CD1c-positive myeloid dendritic cell (primary cell): ENCODE measurements around the gene METTL23.
"Not testable (repeated sequence)": the region's sequence is repeated elsewhere in the genome, so short reads cannot be mapped to it uniquely, and the experiment has no call there.

Experiments
- DNase-seq: peaks from one replicate; pipeline ENCODE4 v3.0.0-alpha.2; 2016; ENCODE audit errors: extremely low spot score

METTL23 gene

GRCh38 chr17:76695059-76695831, 31.4 kb upstream of the METTL23 start:
- DNase-seq = no peak

- DNase-seq = no peak
These were observed 29.6 kb upstream of the METTL23 start for GRCh38 chr17:76696763-76697701.

- no peak for DNase-seq
These were observed 28.8 kb upstream of the METTL23 start for GRCh38 chr17:76697702-76698465.

- not testable (repeated sequence) for DNase-seq
These were observed 28.1 kb upstream of the METTL23 start for GRCh38 chr17:76698466-76698977.

DNA sequence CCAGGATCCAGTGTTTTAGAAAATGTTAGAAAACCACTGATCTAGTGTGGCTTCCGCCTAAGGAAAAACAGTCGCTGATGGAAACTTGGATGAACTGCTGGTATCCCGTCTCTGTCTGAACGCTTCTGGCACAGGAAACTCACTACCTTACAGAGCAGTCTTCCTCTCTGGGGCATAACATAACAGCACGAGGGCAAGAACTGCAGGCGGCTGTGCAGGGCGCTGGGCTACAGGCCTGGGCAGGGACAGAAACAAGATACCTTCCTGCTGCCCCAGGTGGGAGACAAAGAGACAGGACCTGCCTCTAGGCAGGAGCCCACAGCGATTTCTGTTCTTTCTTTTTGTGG, 26.4 kb upstream of the METTL23 start:
- DNase-seq = no peak

- DNase-seq = no peak
These were observed 25.8 kb upstream of the METTL23 start for GRCh38 chr17:76700617-76701470.

DNA sequence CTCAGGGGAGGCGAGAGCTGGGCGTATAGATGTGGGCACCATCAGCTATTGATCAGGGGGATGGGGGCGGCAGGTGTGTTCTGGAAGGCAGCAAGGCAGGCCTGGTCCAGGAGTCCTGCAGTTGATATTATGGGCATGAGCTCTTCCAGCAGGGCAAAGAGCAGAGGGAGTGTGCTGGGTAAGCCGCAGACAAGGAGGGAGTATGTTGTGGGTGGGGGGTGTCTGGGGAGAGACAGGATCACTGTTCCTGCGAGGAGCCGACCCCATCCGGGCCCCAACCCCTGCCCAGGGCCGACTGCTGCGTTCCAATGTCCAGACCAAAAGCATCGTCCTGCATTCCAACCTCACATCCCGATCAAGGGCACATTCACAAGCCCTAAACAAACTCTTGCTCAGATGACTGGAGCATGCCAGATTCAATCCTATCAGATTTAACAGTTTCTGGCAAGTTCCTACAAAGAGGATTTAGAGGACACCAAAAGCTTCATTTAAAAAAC, 25.1 kb upstream of the METTL23 start:
- no peak for DNase-seq

- DNase-seq = no peak
These were observed 24.6 kb upstream of the METTL23 start for GRCh38 chr17:76702076-76702475.

DNA sequence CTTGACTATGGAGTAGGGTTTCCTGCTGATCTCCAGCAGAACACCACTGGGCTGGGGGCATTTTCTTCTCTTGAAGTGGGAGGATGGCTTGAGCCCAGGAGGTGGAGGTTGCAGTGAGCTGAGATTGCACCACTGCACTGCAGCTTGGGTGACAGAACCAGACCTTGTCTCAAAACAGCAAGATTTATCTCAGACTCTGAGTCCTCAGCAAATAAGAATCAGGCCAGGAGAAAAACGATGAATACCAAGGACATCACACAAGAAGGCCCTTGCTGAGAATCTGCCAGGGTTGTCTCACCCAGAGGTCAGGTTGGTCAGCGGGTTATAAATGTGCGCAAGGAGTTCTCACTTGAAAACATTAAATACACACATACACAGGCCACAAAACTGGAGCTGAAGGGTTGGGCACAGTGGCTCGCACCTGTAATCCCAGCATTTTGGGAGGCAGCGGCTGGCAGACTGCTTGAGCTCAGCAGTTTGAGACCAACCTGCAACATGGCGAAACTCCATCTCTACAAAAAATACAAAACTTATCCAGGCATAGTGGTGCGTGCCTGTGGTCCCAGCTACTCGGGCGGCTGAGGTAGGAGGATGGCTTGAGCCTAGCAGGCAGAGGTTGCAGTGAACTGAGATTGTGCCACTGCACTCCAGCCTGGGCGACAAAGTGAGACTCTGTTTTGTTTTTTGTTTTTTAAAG, 23.6 kb upstream of the METTL23 start:
- DNase-seq = no peak

GRCh38 chr17:76704805-76705204, 21.8 kb upstream of the METTL23 start:
- DNase-seq = no peak

GRCh38 chr17:76706817-76707216, 19.8 kb upstream of the METTL23 start:
- no peak for DNase-seq

DNA sequence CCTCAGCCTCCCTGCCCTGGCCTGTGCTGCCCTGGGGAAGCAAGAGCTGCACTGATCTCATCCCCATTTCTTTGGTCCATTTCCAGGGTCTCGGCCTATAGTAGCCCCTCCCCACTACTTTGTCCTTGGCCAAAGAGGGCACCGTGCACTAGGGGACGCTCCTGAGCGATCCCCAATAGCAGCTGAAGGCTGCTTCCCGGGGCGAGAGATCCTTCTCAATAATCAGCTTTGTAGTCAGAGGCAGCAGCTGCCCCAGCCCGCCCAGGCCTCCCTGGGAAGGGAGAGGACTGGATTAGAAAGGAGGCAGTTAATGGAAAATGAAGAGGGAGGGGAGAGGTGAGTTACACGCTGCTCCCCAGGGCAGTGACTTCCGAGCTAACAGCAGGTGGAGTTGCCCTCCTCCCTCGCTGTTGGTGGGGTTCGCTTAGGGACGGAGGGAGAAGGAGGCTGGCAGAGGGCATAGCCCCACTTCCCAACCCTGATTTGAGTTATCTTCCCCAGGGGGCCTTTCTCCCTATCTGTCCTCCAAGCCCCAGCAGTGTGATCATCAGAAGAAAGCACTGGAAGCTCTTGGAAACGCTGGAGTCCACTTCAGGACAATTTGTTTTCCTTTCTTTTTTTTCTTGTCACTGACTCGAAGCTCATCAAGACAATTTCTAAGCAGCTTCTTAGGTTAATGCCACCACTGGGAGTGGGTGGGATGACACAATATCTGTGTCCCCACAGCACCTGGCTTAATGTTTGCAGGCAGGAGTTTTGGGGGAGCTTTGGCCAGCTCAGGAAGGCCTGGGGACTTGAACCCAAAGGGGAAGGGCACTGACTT, 18.4 kb upstream of the METTL23 start:
- no peak for DNase-seq

GRCh38 chr17:76709077-76709950, 17.3 kb upstream of the METTL23 start:
- DNase-seq = no peak

DNA sequence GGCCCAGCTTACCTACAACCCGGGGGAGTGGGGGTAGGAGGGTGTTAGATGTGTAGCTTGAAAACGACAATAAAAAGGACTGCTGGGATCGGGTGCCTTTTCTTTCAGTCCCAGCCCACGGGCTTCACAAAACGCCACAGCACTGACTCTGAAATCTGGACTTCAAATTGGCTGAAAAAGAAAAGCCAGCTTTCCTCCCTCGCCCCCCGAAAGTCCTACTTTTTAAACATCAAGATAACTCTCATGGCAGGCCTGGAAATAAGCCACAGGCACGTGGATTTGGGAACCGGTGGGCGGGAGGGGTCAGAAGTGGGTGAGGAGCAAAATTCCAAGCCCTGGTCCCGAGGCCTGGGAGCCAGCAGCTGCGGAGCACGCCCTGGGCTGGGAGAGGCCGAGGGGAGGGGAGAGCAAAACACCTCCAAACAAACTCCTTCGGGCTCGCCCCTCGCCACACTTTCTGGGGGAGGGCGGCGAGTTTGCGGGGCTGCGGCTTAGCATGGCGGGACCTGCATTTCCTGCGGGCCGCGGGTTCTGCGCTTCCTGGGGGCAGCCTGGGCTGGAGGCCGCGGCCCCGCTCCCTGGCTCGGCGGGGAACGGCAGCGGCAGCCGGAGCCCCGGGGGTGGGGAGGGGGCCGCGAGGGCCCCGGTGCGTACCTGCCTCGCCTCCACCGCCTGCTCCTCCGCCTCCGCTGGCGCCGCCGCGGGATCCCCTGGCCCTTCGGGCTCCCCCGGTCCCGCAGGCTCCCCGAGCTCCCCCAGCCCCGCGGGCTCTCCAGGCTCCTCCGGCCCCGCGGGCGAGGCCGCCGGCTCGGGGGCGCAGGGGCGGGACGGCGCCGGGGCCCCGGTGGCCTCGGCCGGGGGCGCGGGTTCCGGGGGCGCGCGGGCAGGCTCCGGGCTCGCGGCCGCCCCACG, 16.4 kb upstream of the METTL23 start:
- not testable (repeated sequence) for DNase-seq

DNA sequence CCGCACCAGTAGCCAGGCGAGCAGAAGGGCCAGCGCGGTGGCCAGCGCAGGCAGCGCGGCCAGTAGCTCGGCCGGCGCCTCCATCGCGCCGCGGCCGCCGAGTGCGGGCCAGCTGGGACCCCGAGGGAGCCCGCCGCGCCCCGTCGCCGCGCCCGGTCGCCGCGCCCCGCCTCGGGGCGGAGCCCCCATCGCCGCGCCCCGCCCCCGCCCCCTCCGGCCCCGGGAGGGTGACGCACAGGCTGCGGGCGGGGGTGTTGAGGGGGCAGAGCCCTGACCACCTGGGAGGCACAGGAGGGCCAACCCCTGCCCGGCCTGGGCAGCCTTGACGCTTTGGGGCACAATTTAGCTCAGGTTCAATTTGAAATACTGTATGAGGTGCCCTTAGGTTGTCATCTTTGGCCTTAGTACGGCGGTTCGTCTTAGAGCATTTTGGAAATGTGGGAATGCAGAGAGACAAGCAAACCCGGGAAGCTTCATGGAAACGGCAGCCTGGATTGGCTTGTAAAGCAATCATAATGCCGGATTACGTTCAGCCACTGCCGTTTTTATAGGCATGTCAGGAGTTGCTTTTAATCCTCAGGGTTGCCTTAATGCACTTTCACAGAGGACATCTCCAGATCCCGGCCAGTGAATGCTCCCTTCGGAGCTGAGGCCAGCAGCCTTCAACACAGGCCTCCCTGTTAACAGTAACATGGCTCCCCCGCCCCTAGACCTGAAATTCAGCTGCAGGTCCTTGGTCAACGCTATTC, 15.6 kb upstream of the METTL23 start, which contains the start of gene MXRA7:
Gene MXRA7, minus strand, starts transcription at position 103 of the 749 bp plus-strand sequence. Its CDS starts 19 bp downstream, at position 84.
- peak; percentile 58 for DNase-seq

GRCh38 chr17:76712321-76712720, 14.3 kb upstream of the METTL23 start:
- not testable (repeated sequence) for DNase-seq
